ENCODE data around the gene CNPY3.

Gene CNPY3

DNA sequence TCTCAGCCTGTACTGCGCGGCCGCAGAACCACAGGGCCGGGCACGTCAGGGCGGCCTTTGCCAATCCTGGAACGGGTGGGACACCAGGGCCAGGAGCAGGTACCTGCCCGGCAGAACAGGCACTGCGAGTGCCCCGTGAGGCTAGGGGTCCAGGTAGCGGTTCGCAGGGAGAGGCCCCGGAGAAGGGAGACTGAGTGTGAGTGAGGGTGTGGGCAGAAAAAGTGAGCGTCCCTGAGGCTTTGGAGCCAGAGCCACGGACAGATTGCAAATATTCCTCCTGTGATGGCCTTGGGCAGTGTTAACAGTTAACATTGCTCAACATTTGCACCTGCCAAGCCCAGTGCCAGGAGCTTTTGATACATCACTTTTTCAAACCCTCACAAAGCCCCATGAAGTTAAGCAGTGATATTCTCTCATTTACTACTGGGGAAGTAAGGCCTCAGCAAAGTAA, 31.8 kb downstream of the CNPY3 start:
- DNase-seq: peak; percentile 46

DNA sequence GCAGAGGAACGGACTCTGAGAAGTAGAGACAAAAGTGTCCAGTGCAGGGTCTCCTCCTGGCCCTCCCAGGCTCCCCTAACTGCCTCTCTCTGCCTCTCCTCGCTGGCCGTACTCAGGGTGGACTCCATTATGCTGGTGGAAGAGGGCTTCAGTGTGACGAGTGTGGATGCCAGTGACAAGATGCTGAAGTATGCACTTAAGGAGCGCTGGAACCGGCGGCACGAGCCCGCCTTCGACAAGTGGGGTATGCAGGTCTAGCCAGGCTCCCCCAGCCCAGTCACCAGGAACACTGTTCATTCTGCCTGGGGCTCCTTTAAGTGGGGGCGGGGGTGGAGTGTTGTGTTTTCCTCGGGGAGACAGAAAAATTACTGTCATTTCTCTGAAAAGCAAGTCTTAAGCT, 32.8 kb downstream of the CNPY3 start:
- no peak for DNase-seq

DNA sequence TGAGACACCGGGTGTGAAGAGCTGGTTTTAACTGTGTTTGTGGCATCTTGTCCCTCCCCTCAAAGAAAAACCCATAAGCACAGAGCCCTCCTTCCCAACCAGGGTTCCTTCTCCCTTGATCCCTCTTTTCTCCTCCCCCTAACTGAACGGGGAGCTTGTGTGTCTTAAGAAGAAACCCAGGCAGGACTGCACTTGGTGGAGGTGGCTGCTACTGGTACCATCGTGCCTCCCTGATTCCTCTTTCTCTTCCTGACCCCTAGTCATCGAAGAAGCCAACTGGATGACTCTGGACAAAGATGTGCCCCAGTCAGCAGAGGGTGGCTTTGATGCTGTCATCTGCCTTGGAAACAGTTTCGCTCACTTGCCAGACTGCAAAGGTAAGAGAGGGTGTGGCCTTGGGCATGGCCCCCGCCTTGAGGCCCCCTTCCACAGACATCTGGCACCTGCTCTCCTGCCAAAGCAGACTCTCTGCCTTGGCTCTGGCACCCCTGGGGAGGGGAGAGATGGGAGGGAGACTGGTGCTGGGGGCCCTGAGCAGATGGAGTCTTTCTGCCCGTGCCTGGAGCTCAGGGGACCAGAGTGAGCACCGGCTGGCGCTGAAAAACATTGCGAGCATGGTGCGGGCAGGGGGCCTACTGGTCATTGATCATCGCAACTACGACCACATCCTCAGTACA, 33.4 kb downstream of the CNPY3 start:
- DNase-seq: peak; percentile 87

DNA sequence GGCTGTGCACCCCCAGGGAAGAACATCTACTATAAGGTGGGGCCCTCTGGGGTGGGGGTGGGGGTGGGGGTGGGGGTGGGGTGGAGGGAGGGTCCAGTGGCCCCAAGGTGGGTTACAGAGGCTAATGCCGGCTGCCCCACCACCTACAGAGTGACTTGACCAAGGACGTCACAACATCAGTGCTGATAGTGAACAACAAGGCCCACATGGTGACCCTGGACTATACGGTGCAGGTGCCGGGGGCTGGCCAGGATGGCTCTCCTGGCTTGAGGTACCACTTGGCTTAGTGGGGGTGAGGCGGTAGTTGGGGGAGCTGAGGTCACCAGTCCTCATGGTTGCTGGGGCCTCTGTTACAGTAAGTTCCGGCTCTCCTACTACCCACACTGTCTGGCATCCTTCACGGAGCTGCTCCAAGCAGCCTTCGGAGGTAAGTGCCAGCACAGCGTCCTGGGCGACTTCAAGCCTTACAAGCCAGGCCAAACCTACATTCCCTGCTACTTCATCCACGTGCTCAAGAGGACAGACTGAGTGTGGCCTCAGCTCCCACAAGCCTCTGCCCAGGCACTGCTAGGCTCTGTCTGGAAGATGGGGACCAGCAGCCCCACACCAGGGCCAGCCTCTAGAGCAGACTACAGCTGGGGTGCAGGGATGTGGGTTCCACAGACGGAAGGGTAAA, 34.0 kb downstream of the CNPY3 start:
- DNase-seq: no peak

DNA sequence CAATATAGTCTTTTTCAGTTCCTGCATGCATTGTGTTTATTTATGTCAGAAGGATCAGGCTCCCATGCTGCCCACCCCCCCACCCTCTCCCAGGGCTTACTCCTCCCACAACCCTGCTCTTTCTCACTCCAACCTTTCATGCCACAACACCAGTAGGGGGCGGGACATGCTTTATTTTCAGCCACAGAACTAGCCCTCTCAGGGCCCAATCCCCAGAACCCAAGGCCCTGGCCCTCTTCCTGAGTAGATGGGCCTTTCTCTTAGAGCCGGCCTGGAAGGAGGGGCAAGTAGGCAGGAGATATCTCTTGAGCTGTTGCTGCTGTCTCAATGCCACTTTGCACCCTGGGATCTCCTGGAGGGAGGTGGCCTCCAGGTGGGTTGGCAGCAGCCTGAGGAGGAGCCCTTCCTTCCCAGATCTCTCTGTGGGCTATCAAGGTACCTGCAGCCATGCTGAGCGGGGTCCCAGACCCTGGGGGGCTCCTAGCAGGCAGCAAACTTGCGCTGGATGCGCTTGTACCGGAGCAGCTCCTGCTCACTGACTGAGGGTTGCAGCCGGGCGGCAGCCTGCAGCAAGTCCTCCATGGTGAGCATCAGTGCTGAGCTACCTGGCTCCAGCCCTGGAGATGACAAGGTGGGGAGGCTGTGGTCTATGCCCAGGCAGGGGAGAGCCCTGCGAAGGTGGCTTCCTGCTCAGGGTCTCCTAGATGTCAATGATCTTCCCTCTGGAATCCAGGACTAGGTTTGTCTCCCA, 34.8 kb downstream of the CNPY3 start:
- peak; percentile 54 for DNase-seq

DNA sequence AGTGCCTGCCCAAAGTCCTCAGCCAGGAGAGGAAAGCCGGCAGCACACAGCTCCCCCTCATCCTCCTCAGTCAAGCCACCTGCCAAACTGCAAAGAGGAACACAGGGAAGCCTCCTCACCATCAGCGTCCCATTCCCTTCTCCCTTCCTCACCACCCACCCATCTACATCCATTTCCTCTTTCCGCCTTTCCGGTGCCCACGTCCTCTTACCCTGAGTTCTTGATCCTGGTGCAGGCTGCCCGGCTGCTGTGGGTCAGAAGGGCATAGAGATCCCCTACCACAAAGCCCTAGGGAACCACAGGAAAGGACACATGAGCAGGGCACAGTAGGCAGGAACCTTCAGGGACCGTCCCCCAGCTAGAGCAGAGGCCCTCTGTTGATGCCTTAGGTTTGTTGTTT, 37.3 kb downstream of the CNPY3 start:
- DNase-seq: no peak

DNA sequence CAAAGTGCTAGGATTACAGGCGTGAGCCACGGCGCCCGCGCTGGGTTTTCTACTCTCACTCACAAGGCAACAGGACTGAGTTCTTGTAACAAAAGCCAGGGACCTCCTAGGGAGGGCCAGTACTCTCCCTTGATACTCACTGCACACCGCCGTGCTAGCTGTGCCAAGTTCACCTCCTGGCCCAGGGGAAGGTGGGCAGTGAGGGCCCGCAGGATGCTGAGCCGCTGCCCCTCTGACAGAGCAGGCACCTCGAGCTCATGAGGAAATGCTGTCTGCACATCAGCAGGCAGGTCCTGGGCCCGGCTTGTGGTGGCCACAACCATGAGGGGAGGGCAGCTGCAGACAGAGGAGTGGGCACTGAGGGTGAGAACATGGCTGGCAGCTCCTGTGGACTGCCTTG, 37.9 kb downstream of the CNPY3 start:
- no peak for DNase-seq

DNA sequence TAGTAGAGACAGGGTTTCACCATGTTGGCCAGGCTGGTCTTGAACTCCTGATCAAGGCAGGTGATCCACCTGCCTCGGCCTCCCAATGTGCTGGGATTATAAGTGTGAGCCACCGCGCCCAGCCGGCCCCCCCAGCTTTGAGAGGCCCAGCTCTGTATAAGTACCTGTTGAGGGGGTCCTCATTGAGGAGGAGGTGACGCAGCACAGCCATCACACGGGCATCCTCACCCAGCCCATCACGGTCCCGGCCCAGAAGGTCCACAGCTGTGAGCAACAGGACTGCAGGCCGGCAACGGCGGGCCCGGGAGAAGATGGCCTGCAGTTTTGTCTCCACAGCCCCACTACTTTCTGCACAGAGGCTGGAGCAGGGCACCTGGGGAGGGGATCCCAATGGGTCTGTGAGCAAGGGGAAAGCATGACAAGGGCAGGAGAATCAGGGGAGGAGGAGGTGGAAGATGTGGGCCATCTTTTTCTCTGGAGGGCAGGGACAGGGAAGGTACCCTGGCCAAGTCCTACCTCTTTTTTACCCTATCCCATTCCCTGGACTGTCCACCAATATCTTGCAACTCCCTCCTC, 38.9 kb downstream of the CNPY3 start:
- DNase-seq: no peak

DNA sequence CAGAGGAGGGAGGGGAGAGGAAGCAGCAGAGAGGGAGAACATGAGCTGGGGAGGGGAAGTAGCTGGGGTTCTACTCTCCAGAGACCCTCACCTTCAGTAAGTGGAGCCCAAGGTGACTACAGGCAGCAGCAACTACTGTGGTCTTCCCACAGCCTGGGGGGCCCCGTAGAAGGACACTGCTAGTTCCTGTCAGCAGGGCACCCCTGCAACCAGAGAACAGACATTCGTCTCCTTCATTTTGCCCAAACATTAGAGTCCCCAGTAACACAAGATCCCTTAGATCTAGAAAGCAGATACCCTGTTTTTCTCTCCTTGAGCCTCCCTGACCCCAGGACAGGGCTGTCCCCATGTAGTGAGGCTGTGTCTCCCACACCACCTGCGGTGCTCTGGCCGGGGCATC, 39.5 kb downstream of the CNPY3 start:
- DNase-seq: no peak

DNA sequence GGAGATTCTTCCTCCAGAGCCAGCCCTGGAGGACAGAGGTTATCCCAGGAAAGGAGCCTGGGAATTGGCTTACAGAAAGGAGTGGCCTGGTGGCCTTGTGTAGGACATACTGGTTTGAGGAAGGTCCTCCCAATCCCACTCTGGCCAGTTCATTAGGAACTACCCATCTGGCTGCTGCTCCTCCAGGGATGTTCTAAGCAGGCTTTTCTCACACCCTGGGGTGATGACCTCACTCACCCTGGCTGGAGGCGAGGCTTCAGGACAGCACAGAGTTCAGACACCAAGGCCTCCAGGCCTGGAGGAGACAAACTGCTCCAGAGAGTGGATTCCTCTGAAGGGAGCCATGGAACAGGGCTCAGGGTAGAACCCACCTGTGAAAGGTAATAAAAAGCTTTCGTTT, 40.2 kb downstream of the CNPY3 start:
- no peak for DNase-seq

DNA sequence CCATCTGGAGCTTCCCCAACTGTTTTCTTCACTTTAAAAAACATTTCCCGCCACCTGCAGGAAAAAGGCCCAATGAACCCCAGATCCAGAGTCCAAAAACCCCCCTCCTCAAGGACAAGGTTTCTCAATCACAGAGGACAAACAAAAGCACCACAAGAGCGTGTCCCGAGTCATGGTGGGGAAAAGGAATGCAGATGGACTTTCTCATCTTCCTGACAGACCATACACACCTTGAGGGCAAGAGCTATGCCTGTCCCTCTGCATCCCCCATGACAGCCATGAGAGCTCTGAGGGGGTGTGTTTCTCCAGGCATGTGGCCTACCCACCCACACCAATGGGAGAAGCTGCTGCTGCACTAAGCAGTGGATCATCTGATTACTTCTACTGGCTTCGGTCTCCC, 40.7 kb downstream of the CNPY3 start:
- no peak for DNase-seq

DNA sequence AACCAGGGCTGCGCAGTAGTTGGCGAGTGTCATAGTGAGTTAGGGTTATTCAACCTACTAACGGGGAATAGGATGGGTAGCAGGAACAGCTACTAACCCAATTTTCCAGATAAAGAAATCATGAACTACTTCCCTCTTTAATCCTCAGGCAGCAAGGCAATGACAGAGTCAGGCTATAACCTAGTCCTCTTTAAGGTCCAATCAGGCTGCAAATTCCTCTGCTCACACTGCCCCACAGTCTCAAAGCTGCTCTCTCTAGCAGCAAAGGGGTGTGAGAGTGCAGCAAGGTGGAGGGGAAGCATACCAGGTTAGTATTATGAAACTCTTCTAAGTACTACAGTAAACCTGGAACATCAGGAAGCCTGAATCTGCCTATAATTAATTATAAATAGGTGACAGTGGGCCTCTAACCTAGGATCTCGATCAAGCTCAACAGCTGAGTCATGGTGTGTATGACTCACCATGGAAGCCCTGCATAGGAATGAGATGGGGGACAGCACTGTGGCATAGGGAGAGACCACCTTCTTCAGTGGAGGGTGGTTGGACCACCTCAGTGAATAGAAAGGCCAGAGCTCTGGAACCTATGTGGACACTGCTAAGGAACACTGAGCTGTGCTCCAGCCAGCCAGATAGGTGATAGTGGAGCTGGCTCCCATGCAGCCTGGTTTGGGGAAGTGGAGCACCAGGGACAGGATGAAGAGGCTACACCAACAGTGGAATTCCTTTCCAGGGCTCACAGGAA, 41.8 kb downstream of the CNPY3 start:
- DNase-seq: no peak

DNA sequence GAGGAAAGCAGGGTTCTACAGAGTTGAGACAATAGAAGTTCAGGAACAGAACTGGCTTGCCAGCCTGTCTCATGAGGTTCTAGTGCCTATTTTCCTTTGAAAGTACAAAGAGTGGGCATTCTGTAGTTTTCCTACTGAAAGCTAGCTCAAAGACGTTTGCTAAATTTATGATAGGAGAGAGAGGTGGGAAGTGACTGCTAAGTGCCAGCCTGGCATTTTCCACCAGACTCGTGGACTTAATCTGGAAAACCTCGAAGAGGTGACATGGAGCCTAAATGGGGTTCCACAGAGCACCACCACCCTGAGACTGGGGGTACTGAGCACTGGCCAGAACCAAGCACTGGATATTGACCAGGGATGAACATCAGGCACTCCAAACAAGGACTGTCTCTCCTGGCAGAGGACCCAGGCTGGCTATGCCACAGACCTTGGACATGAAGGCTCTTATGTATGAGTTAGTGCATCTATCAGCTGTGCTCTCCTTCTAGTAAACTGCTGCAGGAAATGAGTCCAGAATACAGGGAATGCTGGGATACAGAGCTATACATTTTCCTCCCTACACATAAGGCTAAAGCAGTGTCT, 42.6 kb downstream of the CNPY3 start:
- no peak for DNase-seq

DNA sequence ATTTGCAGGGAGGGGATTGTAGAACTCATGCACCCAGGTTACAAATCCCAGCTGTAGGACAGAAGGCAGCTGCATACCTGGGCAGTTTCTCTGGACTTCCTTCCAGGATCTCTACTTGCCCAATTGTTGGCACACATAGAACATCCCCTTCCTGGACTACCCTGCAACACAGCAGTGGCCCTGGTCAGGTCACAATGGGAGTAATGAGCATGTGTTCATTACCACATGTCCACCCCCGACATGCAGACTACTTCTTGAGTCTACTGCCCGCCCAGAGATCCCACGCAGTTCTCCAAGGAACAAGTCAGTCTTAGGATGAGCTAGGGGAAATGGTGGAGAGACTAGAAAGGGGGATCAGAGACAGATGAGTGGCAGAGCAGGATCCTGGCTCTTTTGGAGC, 44.6 kb downstream of the CNPY3 start:
- no peak for DNase-seq

DNA sequence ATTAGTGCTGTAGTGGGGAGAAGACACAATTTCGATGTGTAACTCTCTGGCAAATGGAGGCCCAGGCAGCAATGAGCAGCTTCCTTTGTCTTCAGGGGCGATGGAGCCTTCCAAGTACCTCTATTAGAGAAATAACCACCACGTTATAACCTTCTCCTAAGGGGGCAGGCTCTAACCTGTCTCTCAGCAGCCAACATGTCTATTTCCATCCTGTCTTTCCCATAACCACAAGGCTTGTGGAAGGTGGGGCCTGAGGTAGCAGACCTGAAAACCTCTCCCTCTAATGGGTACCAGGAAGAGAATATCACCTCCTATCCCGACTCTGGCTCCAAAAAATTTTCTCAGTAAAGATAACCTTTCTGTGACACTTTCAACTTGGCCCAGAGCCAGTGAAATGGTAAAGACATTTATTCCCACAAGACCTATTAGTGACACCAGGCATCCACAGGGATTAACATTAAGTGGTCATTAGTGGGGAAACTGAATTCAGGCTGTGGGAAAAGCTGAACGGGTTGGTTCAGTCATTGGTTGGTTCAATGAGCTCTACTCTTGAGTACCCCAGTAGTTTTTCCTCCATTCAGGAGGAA, 45.7 kb downstream of the CNPY3 start:
- DNase-seq: no peak

DNA sequence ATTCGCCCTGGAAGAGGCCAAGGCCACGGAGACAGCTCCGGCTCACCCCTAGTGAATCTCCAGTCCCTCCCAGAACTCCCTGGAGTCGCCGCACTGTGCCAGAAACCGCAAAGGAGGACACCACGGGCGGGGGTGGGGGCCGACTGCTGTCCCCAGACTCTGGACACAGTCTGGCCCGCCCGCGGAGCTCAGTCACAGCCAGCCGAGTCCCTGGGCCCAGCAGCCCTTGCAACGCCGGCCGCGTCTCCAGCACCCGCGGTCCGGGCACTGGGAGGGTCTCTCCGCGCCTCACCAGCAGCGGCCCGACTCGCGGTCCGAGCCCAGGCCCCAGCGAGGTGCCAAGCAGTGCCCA, 49.2 kb downstream of the CNPY3 start:
- peak; percentile 40 for DNase-seq

DNA sequence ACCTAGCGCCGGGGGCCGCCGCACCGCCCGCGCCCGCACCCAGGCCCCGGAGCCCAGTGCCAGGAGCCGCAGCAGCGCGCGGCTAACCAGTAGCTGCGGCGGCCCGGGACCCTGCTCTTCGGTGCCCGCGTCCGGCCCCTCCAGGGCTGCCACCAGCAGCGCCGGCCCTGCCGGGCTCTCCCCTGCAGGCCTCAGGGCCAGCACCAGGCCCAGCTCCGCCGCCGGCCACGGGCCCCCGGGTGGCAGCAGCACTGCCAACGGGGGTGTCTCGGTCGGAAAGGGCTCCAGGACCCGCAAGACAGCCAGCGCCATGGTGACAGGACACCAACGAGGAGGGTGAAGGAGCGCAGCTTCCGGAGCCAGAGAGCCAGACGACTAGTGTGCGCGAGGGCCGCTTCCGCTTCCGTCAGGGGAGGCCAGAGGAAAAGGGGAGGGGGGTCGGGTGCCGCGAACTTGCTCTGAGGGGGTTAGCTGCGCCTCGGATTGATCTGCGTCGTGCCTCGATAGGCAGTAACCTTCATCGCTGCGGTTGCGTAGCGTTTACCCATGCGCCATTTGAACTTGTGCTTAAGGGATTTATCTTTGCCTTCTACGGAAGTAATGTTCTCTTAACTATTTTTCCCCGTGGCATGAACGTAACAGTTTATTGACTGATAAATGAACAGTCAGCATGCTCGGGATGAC, 49.7 kb downstream of the CNPY3 start, which contains the start of gene PEX6:
TSS of gene PEX6 (minus strand) at position 343 of the 684 bp plus-strand sequence. CDS start at position 312, 31 bp downstream.
- peak; percentile 98 for DNase-seq

DNA sequence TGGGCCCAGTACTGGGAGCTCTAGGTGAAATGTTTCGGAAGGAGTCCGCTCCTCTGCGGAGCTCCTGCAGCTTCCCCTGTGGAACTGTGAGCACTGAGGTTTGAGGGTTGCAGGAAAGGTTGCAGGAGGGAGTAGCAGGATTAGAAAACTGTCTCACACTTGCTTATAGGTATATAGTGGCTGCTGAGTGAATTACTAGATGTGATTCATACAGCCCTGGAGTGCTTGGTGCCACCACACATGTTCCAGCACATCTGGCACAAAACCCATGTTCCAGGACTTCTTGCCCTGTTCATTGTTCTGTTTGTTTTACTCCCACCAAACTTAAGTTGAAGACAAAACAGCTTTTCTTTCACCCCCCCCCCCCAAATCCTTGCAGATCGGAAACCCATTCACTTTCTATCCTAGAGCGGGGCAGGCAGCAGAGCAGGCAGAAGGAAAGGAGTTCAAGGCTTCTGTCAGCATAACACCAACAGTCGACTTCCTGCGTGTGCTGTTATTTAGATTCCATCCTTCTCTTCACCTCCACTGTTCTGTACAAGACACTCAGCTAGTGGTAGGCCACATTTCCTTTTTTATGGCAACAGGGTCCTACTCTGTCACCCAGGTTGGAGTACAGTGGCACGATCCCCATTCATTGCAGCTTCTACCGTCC, 50.4 kb downstream of the CNPY3 start:
- DNase-seq: no peak

DNA sequence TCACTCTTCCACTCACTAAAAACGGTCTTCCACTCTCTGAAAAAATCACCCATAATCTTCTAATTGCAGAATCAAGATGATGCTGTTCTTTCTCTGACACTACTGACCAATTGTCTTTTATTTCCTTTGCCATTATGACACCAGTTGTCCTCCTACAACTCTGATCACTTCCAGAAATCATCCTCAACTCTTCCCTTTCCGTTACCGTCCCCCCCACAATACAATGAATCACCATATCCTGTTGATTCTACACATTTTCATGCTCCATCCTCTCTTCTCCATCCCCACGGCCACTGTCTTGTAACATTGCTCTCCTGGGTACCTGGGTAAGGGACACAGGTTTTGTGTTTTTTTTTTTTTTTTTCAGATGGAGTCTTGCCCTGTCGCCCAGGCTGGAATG, 52.6 kb downstream of the CNPY3 start:
- DNase-seq: no peak

DNA sequence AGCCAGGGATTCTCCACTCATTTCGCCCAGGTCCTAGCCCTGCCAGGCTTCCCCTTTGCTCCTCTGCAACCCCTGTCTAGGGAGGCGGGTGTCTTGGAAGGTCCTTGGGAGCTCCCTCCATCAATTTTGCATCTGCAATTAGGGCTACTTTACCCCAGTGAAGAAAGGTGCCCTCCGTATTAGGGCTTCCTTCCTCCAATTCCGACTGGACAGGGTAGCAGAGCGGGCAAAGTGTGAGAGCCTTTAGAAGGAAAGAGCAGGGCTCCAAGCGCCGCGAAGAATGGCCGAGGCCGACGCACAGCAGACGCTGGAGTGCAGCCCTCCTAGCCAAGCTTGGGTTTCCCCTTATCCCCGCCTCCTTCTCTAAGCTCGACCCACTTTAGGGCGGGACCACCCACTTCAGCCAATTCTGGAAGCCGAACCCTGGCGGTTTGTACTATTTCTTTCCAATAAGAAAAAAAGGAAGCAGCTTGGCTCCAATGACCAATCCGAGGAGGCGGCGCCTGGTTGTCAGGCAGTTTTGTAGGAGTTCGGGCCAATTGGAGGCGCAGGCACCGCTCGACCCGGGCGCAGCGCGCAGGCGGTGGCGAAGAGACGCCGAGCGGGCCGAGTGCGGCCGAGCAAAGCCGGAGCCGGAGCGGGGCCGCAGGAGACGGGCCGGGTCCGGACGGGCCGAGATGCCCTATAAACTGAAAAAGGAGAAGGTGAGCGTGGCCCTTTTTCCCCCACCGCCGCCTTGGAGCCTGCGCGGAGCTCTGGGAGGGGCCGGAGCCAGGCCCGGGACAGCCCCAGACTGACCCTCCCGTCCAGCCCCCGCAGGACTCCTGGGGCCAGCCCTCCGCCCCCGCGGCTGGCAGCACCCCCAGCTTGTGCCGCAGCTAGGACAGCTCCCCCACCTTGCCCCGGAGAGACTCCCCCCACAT, 55.0 kb downstream of the CNPY3 start, which contains the start of gene PPP2R5D:
TSS of gene PPP2R5D (plus strand) at position 570 of the 923 bp plus-strand sequence. CDS start at position 678, 108 bp downstream.
- DNase-seq: peak; percentile 100

Measured in NCI-H69 (cell line).